Stimulated activated CD8-positive, alpha-beta memory T cell treated with anti-CD3 and anti-CD28 coated beads, Interleukin-15, amount 100 ng/mL, for 24 hours (primary cell): ENCODE measurements around the gene BECN2.

Experiments
- DNase-seq: peaks from one replicate; pipeline ENCODE4 v3.0.0-alpha.2; 2020; ENCODE audit warnings: low read depth

The BECN2 gene

DNA sequence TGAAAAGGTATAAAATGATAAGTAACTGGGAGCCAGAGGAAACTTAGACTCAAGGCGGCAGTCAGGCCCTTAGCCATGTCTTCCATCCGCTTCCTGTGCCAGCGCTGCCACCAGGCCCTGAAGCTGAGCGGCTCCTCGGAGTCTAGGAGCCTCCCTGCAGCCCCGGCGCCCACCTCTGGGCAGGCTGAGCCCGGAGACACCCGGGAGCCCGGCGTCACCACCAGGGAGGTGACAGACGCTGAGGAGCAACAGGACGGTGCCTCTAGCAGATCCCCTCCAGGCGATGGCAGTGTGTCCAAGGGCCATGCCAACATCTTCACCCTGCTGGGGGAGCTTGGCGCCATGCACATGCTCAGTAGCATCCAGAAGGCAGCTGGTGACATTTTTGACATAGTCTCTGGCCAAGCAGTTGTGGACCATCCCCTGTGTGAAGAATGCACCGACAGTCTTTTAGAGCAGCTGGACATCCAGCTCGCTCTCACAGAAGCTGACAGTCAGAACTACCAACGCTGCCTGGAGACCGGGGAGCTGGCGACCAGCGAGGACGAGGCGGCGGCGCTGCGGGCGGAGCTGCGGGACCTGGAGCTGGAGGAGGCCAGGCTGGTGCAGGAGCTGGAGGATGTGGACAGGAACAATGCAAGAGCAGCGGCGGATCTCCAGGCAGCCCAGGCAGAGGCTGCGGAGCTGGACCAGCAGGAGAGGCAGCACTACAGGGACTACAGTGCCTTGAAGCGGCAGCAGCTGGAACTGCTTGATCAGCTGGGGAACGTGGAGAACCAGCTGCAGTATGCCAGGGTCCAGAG is at the start of gene BECN2:
BECN2 (plus strand) TSS at position 76 of the 803 bp plus-strand sequence; CDS start at position 76, 0 bp downstream.
- no peak for DNase-seq

DNA sequence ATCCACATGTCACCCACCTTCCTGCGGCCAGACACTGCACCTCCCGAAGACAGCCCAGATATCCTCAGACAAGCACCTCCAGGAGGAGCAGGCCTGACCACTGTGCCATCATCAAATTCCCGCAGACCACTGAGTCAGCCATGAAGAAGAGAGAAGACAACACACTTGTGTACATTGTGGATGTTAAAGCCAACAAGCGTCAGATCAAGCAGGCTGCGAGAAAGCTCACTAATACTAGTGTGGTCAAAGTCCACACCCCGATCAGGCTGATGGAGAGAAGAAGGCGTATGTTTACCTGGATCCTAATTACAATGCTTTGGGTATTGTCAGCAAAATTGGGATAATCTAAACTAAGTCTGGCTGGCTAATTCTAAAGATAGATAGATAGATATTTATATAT is 41.4 kb upstream of the BECN2 start:
- no peak for DNase-seq

DNA sequence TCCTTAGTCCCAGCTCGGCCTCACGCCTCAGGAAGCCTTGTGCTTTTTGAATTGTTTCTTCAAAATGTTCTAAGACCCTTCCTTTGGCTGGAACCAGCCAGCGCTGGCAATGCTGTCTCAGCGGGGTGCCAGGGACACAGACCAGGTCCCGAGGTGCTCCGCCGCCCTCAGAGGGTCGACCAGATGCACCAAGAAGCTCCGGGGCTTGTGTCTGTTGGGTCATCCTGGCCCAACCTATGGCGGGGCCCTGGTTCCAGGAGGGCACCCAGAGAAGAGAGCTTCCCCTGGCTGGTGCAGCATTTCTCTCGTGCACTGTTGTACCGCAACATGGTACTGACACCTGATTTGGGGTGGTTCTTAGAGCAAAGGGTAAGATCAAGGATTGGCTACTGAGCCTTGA is 40.1 kb upstream of the BECN2 start:
- no peak for DNase-seq

GRCh38 chr1:241918879-241919278 is 38.7 kb upstream of the BECN2 start:
- no peak for DNase-seq

DNA sequence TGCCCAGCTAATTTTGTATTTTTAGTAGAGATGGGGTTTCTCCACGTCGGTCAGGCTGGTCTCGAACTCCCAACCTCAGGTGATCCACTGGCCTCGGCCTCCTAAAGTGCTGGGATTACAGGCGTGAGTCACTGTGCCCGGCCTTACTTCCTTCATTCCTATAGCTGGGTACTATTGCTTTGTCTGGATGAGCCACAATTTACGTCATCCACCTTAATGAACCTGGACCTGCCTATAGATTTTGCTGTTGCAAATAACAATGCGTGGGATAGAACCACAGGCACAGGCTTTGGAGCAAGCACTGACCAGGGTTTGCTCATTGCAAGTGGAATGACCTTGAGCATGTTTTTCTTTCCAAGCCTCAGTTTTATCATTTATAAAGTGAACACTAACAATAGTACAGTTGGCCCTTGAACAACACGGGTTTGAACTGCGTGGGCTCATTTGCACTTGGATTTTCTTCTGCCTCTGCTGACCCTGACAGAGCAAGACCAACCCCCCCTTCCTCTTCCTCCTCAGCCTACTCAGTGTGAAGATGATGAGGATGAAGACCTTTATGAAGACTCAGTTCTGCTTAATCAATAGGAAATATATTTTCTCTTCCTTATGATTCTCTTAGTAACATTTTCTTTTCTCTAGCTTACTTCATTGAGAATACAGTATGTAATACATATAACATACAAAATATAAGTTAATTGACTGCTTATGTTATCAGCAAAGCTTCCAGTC is 33.3 kb upstream of the BECN2 start:
- DNase-seq, result no peak

DNA sequence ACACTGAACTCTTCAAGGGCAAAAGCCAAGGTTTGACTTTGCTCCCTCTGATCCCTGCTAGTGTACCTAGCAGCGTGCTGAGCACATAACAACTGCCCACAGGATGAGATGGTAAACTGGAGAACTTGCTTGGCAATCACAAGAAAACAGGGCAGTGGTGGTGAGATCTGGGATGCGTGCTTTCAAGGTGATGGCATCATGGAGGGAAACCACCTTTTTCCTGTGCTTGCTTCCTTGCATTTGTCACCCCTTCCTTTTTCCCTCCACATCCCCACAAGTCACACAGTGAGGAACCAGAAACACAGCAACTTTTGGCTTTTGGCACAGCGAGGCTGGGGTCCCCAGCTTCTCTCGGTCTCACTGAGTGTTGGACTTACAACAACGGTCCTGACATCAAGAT is 31.4 kb upstream of the BECN2 start:
- DNase-seq, result no peak

DNA sequence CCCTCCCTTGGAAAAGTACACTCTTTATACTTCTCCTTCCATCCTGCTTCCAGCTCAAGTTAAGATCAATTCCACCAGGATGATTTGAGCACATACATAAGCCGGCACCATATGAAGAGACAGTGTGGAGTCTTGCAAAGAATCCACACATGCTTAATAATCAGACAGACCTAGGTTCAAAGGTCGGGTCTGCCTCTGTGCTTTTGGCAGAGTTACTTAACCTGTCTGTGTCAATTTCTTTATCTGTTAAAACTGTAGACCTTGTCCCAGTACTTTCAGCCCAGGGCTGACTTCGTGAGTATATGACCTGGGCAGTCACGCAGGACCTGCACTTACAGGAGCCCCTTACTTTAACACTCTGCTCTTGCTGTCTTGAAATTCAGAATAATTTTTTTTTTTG is 30.2 kb upstream of the BECN2 start:
- DNase-seq, result no peak

- DNase-seq, result no peak
Observed at GRCh38 chr1:241932845-241933244, 24.7 kb upstream of the BECN2 start.

DNA sequence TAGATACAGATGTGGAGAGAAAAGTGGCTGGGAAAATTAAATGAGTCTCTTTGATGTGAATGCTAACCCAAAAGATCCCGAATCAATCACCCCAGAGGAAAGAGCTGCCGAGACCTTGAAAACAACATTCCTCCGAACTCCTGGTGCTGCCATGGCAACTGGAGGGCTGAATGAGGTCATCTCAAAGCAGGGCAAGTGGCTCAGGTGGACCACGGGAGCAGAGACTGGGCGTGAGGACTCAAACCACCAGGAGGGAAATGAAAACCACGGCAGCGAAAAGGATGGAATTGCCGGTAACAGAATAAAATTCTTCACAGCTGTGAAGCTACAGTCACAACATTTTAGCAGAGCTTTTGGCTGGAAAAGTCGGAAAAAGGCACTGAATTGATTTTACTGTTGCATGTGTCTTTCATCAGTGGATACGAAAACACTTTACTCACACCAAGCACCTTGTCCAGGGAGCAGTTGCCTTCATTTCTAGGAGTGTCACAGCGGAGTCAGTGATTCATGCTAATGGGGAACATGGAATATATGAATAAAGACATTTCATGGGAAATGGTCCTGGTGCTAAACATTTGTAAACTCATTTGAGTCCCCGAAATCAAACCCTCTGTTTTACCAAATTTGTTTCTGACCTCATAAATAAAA is 23.2 kb upstream of the BECN2 start:
- DNase-seq, result no peak

DNA sequence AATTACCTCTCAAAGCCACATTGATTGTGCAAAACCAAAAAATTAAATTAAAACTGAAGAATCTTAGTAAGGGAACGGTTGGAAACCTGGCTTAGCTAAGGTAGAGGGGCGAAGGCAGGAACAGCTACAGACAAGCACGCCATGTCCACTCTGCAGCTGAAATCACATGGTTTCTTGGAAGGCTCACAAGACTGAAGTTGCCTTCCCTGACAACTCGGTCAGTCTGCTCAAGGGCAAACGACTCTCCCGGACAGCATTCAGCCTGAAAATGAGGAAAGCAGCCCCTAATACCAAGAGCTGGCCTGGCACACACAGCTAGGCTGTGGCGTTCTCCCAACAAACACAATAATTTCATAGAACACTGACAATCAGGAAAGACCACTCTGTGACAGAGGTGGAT is 22.7 kb upstream of the BECN2 start:
- DNase-seq, result no peak

- no peak for DNase-seq
Observed at GRCh38 chr1:241939798-241940197, 17.8 kb upstream of the BECN2 start.

- no peak for DNase-seq
Observed at GRCh38 chr1:241942738-241943137, 14.8 kb upstream of the BECN2 start.

DNA sequence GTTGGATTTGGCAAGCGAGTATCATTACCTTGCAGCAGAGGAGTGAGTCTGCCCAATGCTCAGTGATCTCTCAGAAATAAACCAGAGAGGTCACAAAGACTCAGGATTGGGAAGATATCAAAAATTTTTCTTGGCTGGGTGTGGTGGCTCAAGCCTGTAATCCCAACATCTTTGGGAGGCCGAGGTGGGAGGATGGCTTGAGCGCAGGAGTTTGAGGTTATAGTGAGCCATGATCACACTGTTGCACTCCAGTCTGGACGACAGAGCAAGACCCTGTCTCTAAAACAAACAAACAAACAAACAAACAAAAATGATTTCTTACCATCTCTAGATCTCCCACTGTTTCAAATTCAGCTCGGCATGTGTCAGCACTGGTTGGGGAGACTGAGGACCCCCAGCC is 13.3 kb upstream of the BECN2 start:
- no peak for DNase-seq

DNA sequence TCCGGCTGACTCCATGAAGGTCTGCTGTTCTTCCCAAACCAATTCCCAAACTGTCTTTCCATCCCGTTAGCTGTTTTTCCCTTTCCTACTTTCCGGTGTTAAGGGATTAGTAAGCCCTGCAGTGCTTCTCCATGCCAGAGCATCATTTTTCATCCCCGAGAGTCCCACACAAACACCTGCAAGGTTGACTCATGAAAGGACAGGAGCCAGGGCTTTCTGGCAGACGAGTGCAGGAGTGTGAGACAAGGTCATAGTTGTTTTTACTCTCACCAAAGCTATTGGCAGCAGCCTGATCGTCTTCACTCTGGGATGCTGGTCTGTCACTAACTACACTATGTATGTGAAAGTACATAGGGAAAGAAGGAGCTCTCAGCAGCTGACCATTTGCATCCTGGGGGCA is 10.2 kb upstream of the BECN2 start:
- DNase-seq, result no peak

DNA sequence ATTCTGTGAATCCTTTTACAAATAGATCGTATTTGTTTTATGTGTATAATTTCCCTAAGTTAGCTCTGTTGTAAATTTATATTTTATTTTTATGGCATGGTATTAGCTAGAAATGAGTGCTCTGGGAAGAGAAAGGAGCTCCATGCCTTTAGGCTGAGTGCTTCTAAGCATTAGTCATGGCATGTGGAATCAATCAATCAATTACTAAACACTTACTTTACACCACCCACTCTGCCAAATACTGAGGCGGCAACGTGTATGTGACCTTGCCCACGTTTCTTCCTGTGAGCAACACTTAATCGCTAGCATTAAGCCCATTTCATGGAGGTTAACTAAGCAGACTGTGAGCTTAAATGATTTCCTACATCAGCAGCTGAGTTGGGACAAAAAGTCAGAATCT is 7.2 kb upstream of the BECN2 start:
- no peak for DNase-seq

- no peak for DNase-seq
Observed at GRCh38 chr1:241962153-241962552, 4.6 kb downstream of the BECN2 start.

GRCh38 chr1:241963722-241964121 is 6.2 kb downstream of the BECN2 start:
- no peak for DNase-seq

DNA sequence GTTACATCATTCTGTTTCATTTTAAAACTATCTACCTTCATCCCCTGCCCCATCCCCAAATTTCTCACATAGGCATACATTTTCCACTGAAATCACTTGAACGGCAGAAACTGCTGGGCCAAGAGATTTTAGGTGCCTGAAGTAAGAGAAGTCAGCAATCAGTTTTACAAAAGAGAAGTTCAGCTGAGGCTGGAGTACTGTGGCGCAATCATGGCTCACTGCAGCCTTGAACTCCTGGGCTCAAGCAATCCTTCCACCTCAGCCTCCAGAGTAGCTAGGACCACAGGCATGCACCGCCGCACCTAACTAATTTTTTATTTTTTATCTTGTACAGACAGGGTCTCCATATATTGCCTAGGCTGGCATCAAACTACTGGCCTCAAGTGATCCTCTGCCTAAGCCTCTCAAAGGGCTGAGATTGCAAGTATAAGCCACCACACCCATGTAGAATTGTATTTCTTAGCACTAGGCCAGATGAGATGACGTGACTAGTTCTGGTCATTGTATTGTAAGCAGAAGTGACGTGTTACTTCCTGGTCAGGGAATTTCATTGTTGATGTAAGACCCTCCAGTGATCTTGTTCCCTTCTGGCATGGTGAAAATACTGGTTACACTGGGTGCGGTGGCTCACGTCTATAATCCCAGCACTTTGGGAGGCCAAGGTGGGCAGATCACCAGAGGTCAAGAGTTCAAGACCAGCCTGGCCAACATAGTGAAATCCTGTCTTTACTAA is 7.1 kb downstream of the BECN2 start:
- no peak for DNase-seq

DNA sequence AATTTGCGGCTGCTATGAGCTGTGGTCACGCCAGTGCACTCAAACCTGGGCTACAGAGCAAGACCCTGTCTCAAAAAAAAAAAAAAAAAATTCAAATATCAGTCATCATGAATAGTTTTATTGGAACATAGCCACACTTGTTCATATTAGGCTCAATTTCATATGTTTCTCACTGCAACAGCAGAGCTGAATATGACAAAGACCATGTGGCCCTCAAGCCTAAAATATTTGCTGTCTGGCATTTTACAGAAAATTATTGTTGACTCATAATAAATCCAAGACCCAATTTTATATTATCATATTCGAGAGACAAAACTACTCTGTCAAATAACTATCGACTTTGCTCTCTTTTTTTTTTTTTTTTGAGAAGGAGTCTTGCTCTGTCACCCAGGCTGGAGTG is 11.0 kb downstream of the BECN2 start:
- no peak for DNase-seq

GRCh38 chr1:241972703-241973369 is 15.3 kb downstream of the BECN2 start:
- DNase-seq, result no peak

- no peak for DNase-seq
Observed at GRCh38 chr1:241976229-241976628, 18.7 kb downstream of the BECN2 start.

GRCh38 chr1:241979071-241979470 is 21.5 kb downstream of the BECN2 start:
- DNase-seq, result no peak
